HG02981 (cell line): ENCODE data around the gene PCDH18.

Source experiments
- ATAC-seq: cut with Tn5 transposase; IDR thresholded peaks from one replicate; pipeline ENCODE4 v1.9.1; 2021; ENCODE audit warnings: mild to moderate bottlenecking, moderate library complexity; ENCODE audit not compliant: unreplicated experiment

The PCDH18 gene

GRCh38 chr4:137474711-137475301 is 57.5 kb downstream of the PCDH18 start:
- no peak for ATAC-seq

GRCh38 chr4:137471895-137472294 is 60.4 kb downstream of the PCDH18 start:
- no peak for ATAC-seq

- ATAC-seq, result no peak
These were observed 60.8 kb downstream of the PCDH18 start for GRCh38 chr4:137471461-137471860.

GRCh38 chr4:137470806-137471205 is 61.5 kb downstream of the PCDH18 start:
- no peak for ATAC-seq
